ENCODE results near the gene RAB6A.
A peak's percentile ranks its signal among the peaks of the same experiment; 100 is the strongest.
"Not testable (repeated sequence)": the region's sequence is repeated elsewhere in the genome, so short reads cannot be mapped to it uniquely, and the experiment has no call there.

Gene RAB6A

GRCh38 chr11:73717136-73717535 is 43.7 kb downstream of the RAB6A start:
- DNase-seq (ENCODE audit: low read depth) = no peak

GRCh38 chr11:73716153-73717056 is 44.5 kb downstream of the RAB6A start:
- DNase-seq (ENCODE audit: low read depth) = no peak

DNA sequence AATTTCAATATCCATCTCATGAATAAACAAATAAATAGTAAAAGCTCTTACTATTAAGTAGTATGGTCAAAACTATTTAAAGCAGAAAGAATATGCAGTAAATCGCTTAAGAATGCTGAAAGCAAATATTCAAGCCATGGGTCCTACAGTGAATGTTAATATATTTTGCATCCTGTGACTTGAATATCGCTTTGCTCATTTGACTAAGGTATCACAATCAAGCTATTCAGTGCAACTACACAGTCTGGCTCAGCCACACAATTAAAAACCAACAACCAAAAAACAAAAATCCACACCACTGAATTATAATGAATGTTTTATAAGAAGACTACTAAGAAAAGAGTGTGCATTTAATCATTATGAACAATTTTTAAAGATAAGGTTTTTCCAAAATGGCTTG is 45.3 kb downstream of the RAB6A start:
- no peak for DNase-seq (ENCODE audit: low read depth)

GRCh38 chr11:73710964-73711363 is 49.9 kb downstream of the RAB6A start:
- DNase-seq (ENCODE audit: low read depth) = no peak

- no peak for DNase-seq (ENCODE audit: low read depth)
Observed at GRCh38 chr11:73705053-73705452, 55.8 kb downstream of the RAB6A start.

DNA sequence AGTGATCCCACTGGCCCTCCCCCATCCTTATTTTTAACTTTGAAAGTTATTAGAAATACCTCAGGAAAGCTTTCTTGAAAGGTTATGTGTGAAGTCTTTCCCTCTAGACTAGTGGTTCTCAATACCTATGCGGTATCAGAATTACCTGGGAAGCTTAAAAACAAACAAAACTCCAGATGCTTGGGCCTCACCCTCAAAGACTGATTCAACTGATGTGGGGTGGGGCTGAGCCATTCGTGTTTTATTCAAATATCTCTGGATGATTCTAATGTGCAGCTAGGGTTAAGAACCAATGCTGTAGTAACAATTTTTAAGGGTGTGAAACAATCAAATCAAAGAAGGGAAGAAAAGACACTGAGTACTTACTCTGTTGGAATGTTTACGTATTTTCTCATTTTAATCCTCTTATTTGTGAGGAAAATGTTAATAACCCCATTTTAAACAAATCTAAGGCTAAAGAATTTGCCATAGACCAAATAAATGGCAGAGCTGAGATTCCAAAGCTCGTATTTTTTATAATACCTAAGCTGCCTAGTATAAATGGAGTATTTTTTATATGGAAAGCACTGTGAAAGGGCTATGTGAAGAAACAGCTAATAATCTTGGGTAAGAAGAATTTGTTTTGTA is 66.9 kb downstream of the RAB6A start:
- no peak for DNase-seq (ENCODE audit: low read depth)

GRCh38 chr11:73680687-73681086 is 80.2 kb downstream of the RAB6A start:
- no peak for DNase-seq (ENCODE audit: low read depth)

DNA sequence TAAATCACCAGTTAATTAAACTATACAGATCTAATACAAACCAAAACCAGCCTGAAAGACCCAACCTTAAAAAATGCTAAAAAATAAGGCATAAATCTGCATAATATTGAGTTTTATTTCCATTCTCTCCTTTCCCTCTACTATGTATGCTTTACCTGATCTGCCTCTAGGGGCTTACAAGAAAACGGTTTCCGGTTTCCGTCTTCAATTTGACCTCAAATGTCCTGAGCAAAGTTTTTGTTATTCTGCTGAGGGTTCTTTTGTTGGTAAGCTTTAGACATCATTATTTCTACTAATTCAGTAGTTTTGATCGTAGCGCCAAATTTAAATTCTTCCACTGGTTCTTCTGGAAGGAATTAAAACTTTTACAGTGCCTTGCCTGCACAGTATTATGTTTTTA is 84.3 kb downstream of the RAB6A start:
- not testable (repeated sequence) for DNase-seq (ENCODE audit: low read depth)

- DNase-seq (ENCODE audit: low read depth) = no peak
Observed at GRCh38 chr11:73671701-73672100, 89.2 kb downstream of the RAB6A start.

DNA sequence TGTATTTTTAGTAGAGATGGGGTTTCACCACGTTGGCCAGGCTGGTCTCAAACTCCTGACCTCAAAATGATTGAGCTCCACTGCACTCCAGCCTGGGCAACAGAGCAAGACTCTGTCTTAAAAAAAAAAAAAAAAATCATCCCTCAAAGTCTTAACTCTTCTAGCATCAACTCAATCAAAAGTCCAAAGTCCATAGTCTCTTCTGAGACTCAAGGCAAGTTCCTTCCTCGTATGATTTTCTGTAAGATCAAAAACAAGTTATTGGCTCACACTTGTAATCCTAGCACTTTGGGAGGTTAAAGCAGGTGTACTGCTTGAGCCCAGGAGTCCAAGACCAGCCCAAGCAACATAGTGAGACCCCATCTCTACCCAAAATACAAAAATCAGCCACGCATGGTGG is 90.1 kb downstream of the RAB6A start:
- no peak for DNase-seq (ENCODE audit: low read depth)

DNA sequence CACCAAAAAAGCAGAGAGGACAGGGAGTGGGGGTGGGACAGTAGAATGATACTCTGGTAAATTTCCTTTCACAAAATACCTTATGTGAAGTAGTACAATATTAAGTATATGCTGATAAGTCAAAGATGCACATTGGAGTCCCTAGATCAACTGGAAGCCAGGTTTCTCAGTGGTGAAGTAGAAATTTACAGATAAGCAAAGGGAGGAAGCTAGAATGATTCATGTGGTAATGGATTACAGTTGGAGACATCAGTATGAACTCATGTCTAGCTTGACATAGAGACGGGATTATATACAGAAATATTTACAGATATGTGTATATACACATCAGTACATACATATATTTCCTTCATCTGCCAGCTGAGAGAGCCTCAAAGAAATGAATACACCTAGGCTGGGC is 93.0 kb downstream of the RAB6A start:
- no peak for DNase-seq (ENCODE audit: low read depth)

- DNase-seq (ENCODE audit: low read depth) = no peak
Observed at GRCh38 chr11:73664877-73665276, 96.0 kb downstream of the RAB6A start.

GRCh38 chr11:73663604-73664495 is 97.0 kb downstream of the RAB6A start:
- DNase-seq (ENCODE audit: low read depth) = no peak

DNA sequence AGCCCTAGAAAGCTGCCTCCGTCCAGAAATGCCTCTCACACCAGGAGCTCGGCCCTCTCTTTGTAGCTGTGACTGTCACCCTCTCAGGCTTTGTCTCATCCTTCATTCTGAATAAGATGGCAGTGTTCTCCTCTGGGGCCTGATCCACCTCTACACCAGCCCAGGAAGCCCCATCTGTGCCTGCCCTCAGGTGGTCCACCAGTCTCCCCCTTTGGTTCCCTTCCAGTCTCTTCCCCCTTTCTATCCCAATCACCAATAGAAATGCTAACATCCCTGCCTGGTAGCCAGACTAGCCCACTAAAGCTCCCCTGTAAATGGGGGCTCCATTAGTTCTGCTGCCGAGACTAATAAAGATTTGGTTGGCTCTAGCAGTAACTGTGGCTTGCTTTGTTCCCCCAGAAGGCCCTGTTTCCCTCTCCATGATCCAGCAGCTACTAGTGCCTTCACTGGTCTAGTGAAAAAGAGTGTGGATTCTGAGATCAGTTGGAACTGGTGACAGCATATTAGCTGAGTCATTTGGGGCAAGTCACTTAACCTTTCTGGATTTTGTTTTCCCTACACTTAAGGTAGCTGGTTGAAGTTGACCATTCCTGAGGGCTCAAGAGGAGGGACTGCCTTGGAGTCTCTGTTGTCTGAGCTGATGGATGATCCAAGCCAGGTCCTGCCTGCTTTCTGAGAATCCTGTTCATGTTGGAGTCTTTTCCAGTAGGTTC is 98.3 kb downstream of the RAB6A start:
- no peak for DNase-seq (ENCODE audit: low read depth)

DNA sequence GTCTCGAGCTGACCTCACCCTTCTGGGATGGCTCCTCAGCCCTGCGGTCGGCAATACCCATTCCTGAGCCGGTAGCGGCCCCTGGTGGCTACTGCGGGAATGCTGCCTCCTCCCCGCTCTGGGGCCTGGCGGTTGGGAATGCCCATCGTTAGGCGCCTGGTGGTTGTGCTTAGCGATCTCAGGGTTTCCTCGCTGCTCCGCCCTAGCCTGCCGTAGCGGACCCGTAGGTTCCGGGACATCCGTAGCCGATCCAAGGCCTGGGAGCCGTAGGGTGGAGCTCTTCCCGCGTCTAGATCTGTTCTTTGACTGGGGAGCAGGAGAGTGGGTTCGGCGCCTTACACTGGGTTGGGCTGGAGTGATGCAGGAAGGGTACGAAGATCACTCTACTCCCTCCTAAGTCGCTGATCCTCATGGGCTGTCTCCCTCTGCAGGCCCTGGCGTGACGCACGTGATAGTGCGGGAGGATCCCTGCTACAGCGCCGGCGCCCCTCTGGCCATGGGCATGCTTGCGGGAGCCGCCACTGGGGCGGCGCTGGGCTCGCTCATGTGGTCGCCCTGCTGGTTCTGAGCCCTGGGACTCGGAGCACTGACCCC is 99.7 kb downstream of the RAB6A start:
- peak; percentile 64 for DNase-seq (ENCODE audit: low read depth)

DNA sequence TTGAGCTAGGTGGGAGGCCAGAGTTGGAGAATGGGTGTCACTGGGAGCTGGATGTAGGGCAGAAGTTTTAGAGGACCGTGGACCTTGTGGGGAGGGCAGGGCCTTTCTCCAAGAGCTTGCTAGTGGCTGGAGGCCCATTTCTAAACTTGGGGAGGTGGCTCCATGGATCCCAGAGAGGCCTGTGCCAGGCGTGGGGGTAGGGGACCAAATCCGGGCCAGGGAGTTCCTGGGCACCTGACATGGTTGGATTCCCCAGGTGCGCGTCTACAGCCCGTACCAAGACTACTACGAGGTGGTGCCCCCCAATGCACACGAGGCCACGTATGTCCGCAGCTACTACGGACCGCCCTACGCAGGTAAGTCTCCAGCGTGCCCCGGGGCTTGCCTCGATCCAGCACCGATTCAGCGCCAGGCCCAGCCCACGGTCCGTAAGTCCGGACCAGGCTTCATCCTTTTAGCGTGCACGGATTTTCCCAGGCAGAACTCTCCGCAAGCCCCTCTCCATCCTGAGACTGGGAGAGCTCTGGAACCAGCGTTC is 100.3 kb downstream of the RAB6A start:
- no peak for DNase-seq (ENCODE audit: low read depth)

DNA sequence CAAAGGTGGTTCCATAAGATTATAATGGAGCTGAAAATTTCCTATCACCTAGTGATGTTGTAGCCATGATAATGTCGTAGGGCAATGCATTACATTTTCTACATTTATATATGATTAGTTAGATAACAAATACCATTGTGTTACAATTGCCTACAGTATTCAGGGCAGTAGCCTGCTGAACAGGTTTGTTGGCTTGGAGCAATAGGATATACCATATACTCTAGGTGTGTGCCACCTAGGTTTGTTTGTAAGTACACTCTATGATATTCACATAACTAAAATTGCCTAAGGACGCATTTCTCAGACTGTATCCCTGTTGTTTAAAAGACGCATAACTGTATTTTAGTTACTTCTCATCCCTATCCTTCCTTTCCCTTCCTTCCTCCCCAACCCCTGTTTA is 100.9 kb downstream of the RAB6A start:
- DNase-seq (ENCODE audit: low read depth) = no peak

- no peak for DNase-seq (ENCODE audit: low read depth)
Observed at GRCh38 chr11:73656985-73657384, 103.9 kb downstream of the RAB6A start.

DNA sequence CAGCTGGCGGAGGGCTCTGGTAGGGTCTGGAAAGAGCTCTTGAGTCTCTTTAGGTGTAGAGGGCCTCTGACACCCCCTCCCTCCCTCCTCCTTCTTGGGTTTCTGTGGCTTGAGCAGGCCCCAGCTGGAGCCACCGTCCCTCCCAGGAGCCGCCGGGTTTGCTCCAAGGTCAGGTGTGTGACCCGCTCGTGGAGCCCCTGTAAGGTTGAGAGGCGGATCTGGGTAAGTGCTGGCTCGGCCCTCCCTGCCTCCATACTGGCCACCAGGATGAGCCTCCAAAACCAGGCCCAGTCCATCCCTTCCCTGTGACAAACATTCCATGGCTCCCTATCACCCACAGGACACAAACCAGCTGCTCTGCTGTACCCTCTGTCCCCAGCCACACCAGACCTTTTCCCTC is 105.2 kb downstream of the RAB6A start:
- DNase-seq (ENCODE audit: low read depth) = no peak

- DNase-seq (ENCODE audit: low read depth) = no peak
Observed at GRCh38 chr11:73654482-73655021, 106.3 kb downstream of the RAB6A start.

DNA sequence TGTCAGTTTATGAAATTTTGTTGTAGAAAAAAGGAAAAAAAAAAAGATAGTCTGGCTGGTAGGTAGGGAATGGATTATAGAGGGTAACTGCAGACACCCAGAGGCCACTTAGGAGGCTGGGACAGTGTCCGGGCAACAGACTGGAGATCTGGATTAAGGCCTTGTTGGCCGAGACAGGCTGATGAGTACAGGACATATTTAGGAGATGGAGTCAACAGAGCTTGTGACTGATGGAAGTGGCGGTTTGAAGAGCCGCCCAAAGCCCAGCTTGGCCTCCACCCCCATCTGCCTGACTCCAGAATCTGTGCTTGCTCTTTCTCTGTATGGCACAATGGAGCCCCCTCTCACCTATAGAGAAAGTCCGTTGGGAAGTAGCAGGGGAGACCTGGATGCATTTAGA is 106.9 kb downstream of the RAB6A start:
- no peak for DNase-seq (ENCODE audit: low read depth)
